ENCODE data around the gene PLEKHN1.
"Not testable (repeated sequence)": the region's sequence is repeated elsewhere in the genome, so short reads cannot be mapped to it uniquely, and the experiment has no call there.

The PLEKHN1 gene

GRCh38 chr1:994546-994945 is 28.3 kb downstream of the PLEKHN1 start:
- DNase-seq (ENCODE audit: low read depth) = not testable (repeated sequence)

- DNase-seq (ENCODE audit: low read depth) = no peak
Observed at GRCh38 chr1:995665-996633, 29.7 kb downstream of the PLEKHN1 start.

- DNase-seq (ENCODE audit: low read depth) = no peak
Observed at GRCh38 chr1:996851-997712, 30.8 kb downstream of the PLEKHN1 start.

GRCh38 chr1:997713-997992 is 31.4 kb downstream of the PLEKHN1 start:
- DNase-seq (ENCODE audit: low read depth) = no peak

GRCh38 chr1:997993-998744 is 31.9 kb downstream of the PLEKHN1 start:
- DNase-seq (ENCODE audit: low read depth) = no peak

- no peak for DNase-seq (ENCODE audit: low read depth)
Observed at GRCh38 chr1:998745-998994, 32.4 kb downstream of the PLEKHN1 start.

GRCh38 chr1:998995-999724 is 32.9 kb downstream of the PLEKHN1 start:
- DNase-seq (ENCODE audit: low read depth) = no peak

- peak; percentile 53 for DNase-seq (ENCODE audit: low read depth)
Observed at GRCh38 chr1:999725-1000356, 33.6 kb downstream of the PLEKHN1 start, which contains the start of gene HES4. Gene HES4, minus strand, starts transcription at chr1:1000097. Its CDS starts 124 bp downstream, at chr1:999973.

- peak; percentile 73 for DNase-seq (ENCODE audit: low read depth)
Observed at GRCh38 chr1:1000357-1001056, 34.2 kb downstream of the PLEKHN1 start.

- DNase-seq (ENCODE audit: low read depth) = no peak
Observed at GRCh38 chr1:1001057-1001783, 34.9 kb downstream of the PLEKHN1 start.

GRCh38 chr1:1003618-1004419 is 37.5 kb downstream of the PLEKHN1 start:
- no peak for DNase-seq (ENCODE audit: low read depth)

GRCh38 chr1:1004420-1004779 is 38.1 kb downstream of the PLEKHN1 start:
- no peak for DNase-seq (ENCODE audit: low read depth)

GRCh38 chr1:1004780-1005697 is 38.8 kb downstream of the PLEKHN1 start:
- DNase-seq (ENCODE audit: low read depth) = no peak

- DNase-seq (ENCODE audit: low read depth) = no peak
Observed at GRCh38 chr1:1005774-1006304, 39.6 kb downstream of the PLEKHN1 start.

GRCh38 chr1:1006305-1007159 is 40.2 kb downstream of the PLEKHN1 start:
- DNase-seq (ENCODE audit: low read depth) = no peak

GRCh38 chr1:1010131-1010530 is 43.8 kb downstream of the PLEKHN1 start:
- DNase-seq (ENCODE audit: low read depth) = not testable (repeated sequence)

- no peak for DNase-seq (ENCODE audit: low read depth)
Observed at GRCh38 chr1:1011396-1011949, 45.2 kb downstream of the PLEKHN1 start.

All from HS-5 (cell line).